Activated T-cell treated with anti-CD3 and anti-CD28 coated beads for 1 hour (primary cell): Measurements from ENCODE around the gene SEC31A.
"Not testable (repeated sequence)": the region's sequence is repeated elsewhere in the genome, so short reads cannot be mapped to it uniquely, and the experiment has no call there.

Experiments
- DNase-seq: peaks from one replicate; pipeline ENCODE4 v3.0.0-alpha.2; 2020; ENCODE audit warnings: low read depth

Gene SEC31A

GRCh38 chr4:82833060-82833459 is 57.9 kb downstream of the SEC31A start:
- DNase-seq, result not testable (repeated sequence)

- DNase-seq, result no peak
Observed at GRCh38 chr4:82825425-82825824, 65.5 kb downstream of the SEC31A start.

- no peak for DNase-seq
Observed at GRCh38 chr4:82823062-82823461, 67.9 kb downstream of the SEC31A start.

- no peak for DNase-seq
Observed at GRCh38 chr4:82820689-82821088, 70.3 kb downstream of the SEC31A start.

- DNase-seq, result no peak
Observed at GRCh38 chr4:82818664-82819662, 72.0 kb downstream of the SEC31A start.

GRCh38 chr4:82816874-82817273 is 74.1 kb downstream of the SEC31A start:
- not testable (repeated sequence) for DNase-seq

GRCh38 chr4:82814034-82814433 is 76.9 kb downstream of the SEC31A start:
- no peak for DNase-seq

- no peak for DNase-seq
Observed at GRCh38 chr4:82811838-82812341, 79.1 kb downstream of the SEC31A start.

- no peak for DNase-seq
Observed at GRCh38 chr4:82811392-82811791, 79.6 kb downstream of the SEC31A start.

GRCh38 chr4:82810176-82810575 is 80.8 kb downstream of the SEC31A start:
- no peak for DNase-seq

GRCh38 chr4:82809619-82810018 is 81.3 kb downstream of the SEC31A start:
- no peak for DNase-seq

GRCh38 chr4:82803746-82804145 is 87.2 kb downstream of the SEC31A start:
- no peak for DNase-seq

- DNase-seq, result no peak
Observed at GRCh38 chr4:82802911-82803310, 88.0 kb downstream of the SEC31A start.

GRCh38 chr4:82801910-82802521 is 88.9 kb downstream of the SEC31A start:
- no peak for DNase-seq

- DNase-seq, result no peak
Observed at GRCh38 chr4:82799006-82799881, 91.7 kb downstream of the SEC31A start.

GRCh38 chr4:82798168-82799005 is 92.6 kb downstream of the SEC31A start, which contains the start of gene SCD5:
Gene SCD5, minus strand, starts transcription at chr4:82798796. Its CDS starts 259 bp downstream, at chr4:82798537.
- DNase-seq, result peak; percentile 32

- DNase-seq, result no peak
Observed at GRCh38 chr4:82797405-82798111, 93.4 kb downstream of the SEC31A start.

GRCh38 chr4:82797040-82797404 is 93.9 kb downstream of the SEC31A start:
- DNase-seq, result no peak

GRCh38 chr4:82792912-82793649 is 97.9 kb downstream of the SEC31A start:
- no peak for DNase-seq

GRCh38 chr4:82791179-82791578 is 99.8 kb downstream of the SEC31A start:
- DNase-seq, result no peak
